CD4-positive, alpha-beta T cell treated with Interleukin-2 at 100 ng/mL for 4 hours (primary cell): Measurements from ENCODE around the gene FN3KRP.
"Not testable (repeated sequence)": the region's sequence is repeated elsewhere in the genome, so short reads cannot be mapped to it uniquely, and the experiment has no call there.

Experiments
- DNase-seq: peaks from one replicate; pipeline ENCODE4 v3.0.0-alpha.2; 2020; ENCODE audit warnings: low spot score

Gene FN3KRP

DNA sequence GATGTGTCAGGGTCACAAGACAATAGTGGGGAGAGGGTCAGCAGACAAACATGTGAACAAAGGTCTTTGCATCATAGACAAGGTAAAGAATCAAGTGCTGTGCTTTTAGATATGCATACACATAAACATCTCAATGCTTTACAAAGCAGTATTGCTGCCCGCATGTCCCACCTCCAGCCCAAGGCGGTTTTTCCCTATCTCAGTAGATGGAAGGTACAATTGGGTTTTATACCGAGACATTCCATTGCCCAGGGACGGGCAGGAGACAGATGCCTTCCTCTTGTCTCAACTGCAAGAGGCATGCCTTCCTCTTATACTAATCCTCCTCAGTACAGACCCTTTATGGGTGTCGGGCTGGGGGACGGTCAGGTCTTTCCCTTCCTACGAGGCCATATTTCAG lies 28.2 kb downstream of the FN3KRP start:
- DNase-seq, result not testable (repeated sequence)

DNA sequence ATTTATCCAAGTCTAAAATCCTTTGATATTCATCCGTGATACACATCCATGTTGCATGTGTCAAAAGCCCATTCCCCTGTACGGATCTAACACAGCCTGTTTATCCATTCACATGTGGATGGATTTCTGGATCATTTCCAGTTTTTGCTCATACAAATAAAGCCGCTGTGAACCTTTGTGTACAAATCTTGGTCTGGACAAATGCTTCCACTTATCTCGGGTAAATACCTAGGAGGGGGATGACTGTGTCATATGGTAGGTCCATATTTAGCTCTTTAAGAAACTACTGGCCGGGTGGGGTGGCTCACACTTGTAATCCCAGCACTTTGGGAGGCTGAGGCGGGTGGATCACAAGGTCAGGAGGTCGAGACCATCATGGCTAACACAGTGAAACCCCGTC lies 29.0 kb downstream of the FN3KRP start:
- DNase-seq, result no peak

DNA sequence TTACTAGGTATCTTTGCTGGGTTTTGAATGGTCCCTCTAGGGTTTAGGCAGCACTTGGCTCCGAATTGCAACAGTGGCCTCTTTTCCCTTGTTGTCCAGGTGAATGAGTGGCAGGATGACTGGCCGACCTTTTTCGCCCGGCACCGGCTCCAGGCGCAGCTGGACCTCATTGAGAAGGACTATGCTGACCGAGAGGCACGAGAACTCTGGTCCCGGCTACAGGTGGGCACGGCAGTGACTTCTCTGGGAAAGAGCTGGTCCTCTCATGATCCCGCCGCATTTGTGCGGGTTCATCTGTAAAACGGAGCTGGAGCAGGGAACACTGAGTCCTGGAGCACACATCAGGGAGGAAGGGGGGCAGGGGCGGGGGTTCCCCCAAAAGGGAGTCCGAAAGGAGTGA lies 32.2 kb downstream of the FN3KRP start:
- no peak for DNase-seq

DNA sequence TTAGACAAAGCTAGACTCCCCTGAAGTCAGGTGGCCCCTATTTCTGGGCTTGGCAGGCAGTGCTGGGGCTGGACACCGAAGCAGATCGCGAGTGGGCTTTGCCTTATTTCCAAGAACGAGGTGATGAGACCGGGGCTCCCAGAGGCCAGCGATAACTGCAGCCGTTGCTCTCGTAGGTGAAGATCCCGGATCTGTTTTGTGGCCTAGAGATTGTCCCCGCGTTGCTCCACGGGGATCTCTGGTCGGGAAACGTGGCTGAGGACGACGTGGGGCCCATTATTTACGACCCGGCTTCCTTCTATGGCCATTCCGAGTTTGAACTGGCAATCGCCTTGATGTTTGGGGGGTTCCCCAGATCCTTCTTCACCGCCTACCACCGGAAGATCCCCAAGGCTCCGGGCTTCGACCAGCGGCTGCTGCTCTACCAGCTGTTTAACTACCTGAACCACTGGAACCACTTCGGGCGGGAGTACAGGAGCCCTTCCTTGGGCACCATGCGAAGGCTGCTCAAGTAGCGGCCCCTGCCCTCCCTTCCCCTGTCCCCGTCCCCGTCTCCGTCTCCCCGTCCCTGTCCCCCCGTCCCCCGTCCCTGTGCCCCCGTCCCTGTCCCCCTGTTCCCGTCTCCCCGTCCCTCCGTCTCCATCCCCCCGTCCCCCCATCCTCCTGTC lies 33.9 kb downstream of the FN3KRP start:
- no peak for DNase-seq

DNA sequence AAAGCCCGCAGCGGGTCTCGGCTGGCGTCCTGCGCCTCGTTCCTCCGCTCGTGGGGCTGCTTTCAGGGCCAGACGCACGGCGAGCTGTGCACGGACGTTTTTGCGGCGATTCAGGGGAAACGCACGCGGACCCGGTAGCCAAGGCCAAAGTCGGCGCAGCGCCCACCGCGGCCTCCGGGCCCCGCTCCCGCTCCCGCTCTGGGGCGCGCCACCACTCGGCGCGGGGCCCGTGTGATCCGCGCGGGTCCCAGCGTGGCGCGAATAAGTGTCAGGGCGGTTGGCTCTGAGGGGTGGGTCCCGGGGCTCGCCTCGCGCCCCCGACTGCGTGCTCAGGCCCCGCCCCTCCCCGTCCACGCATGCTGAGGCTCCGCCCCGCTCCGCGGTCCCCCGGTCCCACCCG lies 34.7 kb downstream of the FN3KRP start:
- DNase-seq, result no peak

DNA sequence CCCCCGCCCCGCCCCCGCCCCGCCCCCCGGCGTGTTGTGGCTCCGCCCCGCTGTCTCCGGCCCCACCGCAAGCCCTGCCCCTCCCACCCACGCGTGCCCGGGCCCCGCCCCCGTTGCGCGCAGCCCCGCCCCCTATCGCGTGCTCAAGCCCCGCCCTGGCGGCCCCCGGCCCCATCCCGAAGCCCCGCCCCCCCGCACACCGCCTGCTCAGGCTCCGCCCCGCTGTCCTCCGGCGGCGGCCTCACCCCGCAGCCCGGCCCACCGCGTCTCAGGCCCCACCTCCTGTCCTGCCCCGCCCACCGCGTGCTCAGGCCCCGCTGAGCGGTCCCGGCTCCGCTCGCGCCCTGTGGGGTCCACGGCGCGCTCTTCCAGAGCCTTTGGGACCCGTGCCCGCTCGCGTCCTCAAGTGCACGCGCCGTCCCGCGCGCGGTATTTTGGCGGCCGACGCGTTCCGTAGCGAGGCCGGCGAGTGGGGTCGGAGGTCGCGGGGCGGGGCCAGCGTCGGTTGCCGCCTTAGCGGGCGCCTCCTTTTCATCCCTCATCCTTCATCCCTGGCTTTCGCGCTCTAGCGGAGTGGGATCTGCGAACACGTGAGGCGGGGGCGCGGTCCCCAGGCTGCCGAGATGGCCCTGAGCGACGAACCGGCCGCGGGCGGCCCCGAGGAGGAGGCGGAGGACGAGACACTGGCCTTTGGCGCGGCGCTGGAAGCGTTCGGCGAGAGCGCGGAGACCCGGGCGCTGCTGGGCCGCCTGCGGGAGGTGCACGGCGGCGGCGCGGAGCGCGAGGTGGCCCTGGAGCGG lies 35.3 kb downstream of the FN3KRP start, which contains the start of gene TBCD:
Gene TBCD (plus strand): TSS at position 495 of the 800 bp plus-strand sequence. CDS start 129 bp downstream, at position 624.
- DNase-seq, result peak; percentile 82

DNA sequence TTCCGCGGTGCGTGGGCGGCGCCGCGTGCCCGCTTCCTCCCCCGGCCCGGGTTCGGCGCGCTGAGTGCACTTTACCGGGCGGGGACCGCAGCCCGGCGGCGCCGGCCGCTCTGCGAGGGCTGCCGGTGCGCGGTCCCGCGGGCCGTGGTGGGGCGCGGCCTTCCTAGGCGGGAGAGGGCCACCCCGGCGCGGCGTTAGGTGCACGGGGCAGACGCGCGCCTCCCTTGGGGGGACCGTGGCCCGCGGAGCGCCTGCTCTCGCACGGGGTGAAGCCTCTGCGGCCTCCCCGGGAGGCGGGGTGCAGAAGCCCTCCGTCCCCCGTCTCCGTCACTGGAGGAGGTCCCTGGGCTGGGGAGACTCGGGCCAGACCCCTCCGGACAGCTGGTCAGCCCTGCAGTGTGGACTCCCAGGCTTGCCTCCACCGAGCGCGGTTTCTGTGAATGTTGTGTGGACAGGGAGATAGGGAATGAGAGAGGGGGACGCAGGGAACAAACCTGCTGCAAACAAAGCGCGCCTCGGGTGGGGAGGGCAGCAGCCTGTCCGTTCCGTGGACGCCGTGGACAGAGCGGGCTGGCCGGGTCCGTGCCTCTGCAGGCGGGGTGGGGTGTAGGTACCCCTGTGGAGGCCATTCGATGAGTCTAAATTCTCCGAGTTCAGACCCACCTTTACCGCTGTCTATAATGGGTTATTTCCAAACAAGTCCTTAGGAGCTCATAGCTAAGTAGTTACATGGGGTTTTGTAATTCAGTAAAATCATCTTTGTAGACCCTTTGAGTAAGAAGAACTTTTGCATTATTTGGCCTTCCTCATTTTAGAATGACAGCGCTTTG lies 36.1 kb downstream of the FN3KRP start:
- DNase-seq, result no peak

DNA sequence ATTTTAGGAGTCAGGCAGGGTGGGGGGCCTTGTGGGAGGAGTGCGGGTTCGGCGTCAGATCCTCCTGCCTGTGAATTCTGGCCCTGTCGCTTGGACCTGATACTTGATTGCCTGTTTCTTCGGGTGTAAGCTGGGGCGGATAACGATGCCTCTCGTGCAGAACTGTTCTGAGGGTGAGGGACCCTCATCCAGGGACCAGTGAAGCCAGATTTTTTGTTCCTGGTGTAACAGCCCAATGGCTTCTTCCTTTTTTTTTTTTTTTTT lies 36.6 kb downstream of the FN3KRP start:
- no peak for DNase-seq

DNA sequence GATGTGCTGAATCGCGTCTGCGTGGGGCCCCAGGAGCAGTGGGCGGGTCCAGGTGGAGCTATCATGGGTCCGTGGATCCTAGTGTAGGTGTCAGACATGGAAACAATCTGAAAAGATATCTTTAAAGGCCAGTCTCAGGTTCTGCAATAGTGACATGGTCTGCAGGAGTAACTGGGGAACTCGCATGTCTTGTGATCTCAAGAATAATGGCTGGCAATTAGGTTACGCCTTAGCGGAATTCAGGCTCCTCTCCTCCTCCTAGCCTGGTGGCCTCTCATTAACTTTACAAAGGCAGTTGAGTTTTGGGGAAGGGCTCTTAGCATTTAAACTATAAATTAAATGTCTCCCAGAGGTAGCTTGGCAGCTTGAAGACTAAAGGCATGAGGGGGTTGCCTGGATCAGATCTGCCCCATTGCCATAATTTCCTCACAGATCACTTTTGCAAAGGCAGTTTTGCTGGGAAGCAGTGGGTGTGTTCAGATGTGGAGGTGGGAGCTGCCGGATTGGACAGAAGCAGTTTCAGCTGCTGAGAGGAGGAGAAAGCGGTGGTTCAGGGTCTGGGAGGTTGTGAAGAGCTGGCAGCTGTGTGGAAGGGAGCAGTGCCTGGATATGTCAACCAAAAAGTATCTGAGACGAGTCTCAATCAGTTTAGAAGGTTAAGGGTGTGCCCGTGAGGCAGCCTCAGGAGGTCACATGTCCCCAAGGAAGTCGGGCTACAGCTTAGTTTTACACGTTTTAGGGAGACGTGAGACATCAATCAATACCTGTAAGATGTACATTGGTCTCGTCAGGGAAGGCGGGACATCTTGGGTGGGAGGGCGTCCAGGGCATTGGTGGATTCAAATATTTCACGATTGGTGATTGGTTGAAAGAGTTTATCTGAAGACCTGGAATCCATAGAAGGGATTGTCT lies 38.0 kb downstream of the FN3KRP start:
- no peak for DNase-seq

DNA sequence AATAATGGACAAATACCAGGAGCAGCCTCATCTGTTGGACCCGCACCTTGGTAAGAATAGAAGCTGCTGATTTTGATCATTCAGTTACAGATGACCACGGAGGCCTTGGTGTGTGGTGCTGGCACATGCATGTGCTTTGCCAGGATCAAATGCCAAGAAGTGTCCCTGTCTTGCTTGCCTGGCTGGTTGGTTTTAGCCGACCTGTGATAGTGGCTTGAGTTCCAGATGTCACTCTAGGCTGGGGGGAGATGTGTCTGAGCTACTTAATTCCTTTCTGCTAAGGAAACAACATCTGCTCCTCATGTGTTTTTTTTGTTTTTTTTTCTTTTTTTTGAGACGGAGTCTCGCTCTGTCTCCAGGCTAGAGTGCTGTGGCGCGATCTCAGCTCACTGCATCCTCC lies 39.7 kb downstream of the FN3KRP start:
- DNase-seq, result no peak

DNA sequence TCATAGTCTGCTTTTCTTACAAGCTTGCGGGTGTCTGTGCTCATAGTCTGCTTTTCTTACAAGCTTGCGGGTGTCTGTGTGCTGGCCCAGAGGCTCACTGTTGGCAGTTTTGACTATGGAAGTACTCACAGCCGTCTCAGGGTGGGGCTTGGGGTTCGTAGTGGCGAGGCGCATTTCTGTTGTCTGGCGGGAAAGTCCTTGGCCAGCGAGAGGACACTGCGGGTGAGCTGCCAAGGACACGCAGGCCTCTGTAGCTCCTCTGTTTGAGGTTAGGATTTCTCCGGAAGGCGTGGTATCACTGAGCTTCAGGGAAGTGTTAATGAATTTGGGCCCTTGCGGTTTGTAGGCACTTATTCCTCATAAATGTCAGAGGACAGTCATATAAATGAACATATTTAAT lies 48.9 kb downstream of the FN3KRP start:
- DNase-seq, result no peak

DNA sequence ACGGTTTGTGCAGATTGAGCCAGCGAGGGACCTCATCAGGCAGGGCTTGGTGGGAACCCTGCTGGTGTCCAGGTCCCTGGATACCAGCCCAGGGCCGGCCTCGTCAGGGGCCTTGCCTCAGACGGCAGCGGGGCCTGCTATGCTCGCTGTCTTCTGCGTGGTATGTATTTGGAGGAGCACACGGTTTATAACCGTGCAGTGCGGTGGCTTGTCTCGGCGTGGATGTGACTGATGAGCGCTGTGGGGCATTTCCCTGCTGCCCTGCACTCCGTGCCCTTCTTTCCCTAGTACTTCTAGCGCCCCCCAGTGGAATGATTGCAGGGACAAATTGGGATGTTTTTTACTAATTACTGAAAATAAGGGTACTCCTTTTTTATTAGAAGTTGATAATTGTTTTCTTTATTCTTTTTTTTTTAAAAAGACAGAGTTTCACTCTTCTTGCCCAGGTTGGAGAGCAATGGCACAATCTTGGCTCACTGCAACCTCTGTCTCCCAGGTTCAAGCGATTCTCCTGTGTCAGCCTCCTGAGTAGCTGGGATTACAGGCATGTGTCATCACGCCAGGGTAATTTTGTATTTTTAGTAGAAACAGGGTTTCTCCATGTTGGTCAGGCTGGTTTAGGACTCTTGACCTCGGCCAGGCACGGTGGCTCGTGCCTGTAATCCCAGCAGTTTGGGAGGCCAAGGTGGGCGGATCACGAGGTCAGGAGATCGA lies 50.7 kb downstream of the FN3KRP start:
- peak; percentile 33 for DNase-seq

DNA sequence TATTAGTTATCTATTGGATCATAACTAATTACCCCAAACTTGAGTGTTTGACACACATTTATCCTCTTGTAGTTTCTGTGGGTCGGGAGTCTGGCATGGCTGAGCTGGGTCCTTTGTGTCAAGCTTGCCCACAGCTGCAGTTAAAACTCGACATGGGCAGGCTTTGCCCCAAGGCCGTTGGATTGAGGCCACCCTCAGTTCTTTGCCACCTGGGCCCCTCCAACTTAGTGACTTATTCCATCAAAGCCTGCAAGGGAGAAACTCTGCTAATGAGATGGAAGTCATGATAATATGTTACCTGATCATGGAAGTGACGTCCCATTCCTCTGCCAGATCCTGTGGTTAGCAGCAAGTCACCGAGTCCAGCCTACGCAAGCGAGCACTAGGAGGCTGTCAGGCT lies 52.5 kb downstream of the FN3KRP start:
- no peak for DNase-seq

DNA sequence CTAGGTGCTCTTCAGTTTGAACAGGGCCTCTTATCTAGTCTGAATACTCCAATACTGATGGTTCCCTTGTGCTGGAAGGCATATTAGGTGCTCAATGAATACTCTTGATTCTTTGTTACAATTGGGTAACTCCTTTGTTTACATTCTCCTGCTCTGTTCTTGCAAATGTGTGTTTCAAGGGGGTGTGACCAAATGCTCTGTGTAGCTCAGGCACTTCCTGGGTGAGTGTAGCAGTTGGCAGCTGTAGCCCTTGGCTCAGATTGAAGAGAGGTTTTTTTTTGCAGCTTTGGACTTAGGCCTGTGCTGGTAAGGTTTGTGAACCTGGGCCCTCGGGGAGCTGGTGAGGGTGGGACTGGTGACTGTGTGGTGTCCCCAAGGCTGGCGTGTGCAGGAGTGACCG lies 55.5 kb downstream of the FN3KRP start:
- no peak for DNase-seq

DNA sequence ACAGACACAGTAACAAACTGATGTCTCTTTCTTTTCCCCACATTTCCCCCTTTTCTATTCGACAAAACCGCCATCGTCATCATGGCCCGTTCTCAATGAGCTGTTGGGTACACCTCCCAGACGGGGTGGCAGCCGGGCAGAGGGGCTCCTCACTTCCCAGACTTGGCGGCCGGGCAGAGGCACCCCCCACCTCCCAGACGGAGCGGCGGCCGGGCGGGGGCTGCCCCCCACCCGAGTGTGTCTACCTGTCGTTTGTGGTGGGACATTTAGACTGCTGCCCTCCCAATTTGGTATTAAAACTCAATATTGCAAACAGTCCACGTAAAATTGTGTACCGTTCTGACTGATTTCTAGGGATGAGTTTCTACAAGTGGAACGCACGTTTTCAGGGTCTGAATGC lies 58.0 kb downstream of the FN3KRP start:
- DNase-seq, result not testable (repeated sequence)

DNA sequence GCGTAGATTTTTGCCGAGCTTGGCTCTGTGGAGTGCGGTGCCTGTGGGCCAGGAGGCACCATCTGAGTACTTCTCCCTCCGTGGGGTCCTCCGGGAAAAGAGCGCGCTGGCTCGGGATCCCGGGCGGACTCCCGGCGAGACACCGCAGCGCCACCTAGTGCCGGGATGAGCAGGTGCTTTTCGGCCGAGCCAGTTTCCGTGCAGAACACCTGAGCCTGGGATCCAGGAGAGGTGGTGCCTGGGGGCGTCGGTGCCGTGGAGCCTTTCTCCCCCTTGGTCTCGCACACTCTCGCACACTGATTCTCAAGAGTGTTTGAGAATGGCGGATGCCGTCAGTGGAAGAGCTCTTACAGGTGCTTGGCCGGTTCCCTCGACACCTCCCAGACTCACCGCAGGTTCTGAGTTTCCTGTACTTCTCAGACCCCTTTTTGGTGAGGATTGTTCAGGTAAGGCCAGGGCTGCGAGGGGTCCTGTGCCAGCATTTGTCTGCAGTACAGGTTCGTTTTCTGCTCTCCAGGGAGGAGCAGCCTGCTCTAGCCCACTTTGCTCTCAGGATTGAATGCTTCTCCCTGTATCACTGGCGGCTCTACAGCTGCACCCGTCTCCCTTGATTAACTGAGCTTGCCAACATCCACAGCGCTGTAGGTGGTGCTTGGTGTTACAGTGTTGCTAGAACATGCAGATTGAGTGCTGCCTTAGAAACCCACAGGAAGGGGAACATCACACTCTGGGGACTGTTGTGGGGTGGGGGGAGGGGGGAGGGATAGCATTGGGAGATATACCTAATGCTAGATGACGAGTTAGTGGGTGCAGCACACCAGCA lies 58.7 kb downstream of the FN3KRP start:
- DNase-seq, result peak; percentile 36

DNA sequence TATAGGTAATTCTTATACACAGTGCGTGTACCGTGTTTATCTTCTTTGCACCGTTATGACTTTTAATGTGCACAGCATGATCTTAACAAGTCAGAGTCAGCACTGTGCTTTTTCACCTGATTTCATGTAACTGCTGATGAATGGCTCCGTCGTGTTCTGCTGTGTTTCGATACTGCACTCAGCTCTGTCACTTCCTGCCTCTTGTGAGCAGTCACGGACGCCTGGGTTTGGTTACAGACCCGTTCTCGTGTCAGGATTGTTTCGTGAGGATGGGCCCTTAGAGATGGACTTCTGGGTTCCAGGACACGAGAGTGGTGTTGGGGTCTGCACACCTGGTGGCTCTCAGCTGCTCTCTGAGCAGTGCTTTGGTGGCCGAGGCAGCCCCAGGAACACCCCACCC lies 59.9 kb downstream of the FN3KRP start:
- no peak for DNase-seq
